Psoas muscle (tissue), 8 donors: Measurements from ENCODE around the gene LRRC34. TPM values are rescaled to one million over a fixed set of nuclear protein-coding genes. Genes with fewer than 3 reads are reported as not detected.

ENCODE experiments used
- ATAC-seq, 4 donors: fragments of 200-7000 bp; cut with Tn5 transposase; one replicate each; pipeline ENCODE4 v1.9.1; 2020; ENCODE audit warnings: moderate library complexity in 3 of 4, mild to moderate bottlenecking in 2 of 4
- DNase-seq, 2 donors: peaks; one replicate each; pipeline ENCODE4 v3.0.0-alpha.2; 2020
- H3K27ac ChIP-seq: fragments of 200-600 bp; one replicate; pipeline ENCODE4 v1.8.0; 2022
- H3K27me3 ChIP-seq, 3 donors: fragments of 200-600 bp in 1 of 3; one replicate each; pipeline versions ENCODE4 v1.6.1 to v1.8.0; 2013 to 2022; ENCODE audit warnings: low read length in 2 of 3, mild to moderate bottlenecking in 2 of 3, moderate library complexity in 1 of 3; ENCODE audit not compliant: insufficient read depth in 3 of 3
- H3K36me3 ChIP-seq, 2 donors: fragments of 200-600 bp in 1 of 2; one replicate each; pipeline versions ENCODE4 v1.6.1 to v1.8.0; 2013 to 2022; ENCODE audit warnings: low read depth in 1 of 2, mild to moderate bottlenecking in 1 of 2, moderate library complexity in 1 of 2; ENCODE audit not compliant: insufficient read depth in 1 of 2
- H3K4me1 ChIP-seq: fragments of 200-600 bp; one replicate; pipeline ENCODE4 v1.8.0; 2022
- H3K4me3 ChIP-seq: fragments of 200-600 bp; one replicate; pipeline ENCODE4 v1.8.0; 2022; ENCODE audit warnings: mild to moderate bottlenecking
- H3K9me3 ChIP-seq: fragments of 200-600 bp; one replicate; pipeline ENCODE4 v1.8.0; 2022
- WGBS, 3 donors: extraction: QIAGEN DNeasy Blood & Tissue Kit; methylation state at CpG; one replicate each; pipeline versions ENCODE4 v1.1.6 to v1.1.7; 2013; 5-methylcytosine and 5-hydroxymethylcytosine counted together
- intact Hi-C, 2 donors: fragments of 100-400 bp; cut with DNase I; formaldehyde crosslinking; loops; one replicate each; pipeline versions ENCODE4 v1.11.0 to v1.14.2; 2022
- polyA plus RNA-seq, 3 donors: library from polyadenylated mRNA; stranded (reverse); fragments of 200-250 nt; gene quantifications; one replicate each; pipeline ENCODE4 v1.2.3, GENCODE V29; 2013
- total RNA-seq, 4 donors: library from RNA; stranded (reverse); fragmentation: NEBNext Ultra II Directional in 2 of 4; extraction: Animal tissue kit (Norgen Biotek cat#: 25700) in 2 of 4; gene quantifications; one replicate each; pipeline versions ENCODE4 v1.2.1 to v1.2.4, GENCODE V29; 2021 to 2023
- TF ChIP-seq, protein P1 (sequence below): fragments of 200-600 bp; IDR thresholded peaks from one replicate; pipeline ENCODE4 v1.8.0; 2022; ENCODE audit warnings: antibody characterized with exemption
- donor health status: healthy with polysubstance abuse.
- donor health status: DM: no; HTN: no; CAD: no; lungs with moderate emphysema.
- donor health status: Bipolar disorder and iron deficiency.
- donor health status: healthy.
- donor health status: DM: yes; HTN: yes; CAD: no.
- donor health status: DM: no; HTN: no; CAD: no.
- donor health status: DM: no; HTN: no; CAD: no.
- donor health status: DM: yes; HTN: yes; CAD: no.

The LRRC34 gene
- total and polyA plus RNA-seq, 7 donors: 0.23 to 1.7 (median 0.40) TPM

GRCh38 chr3:169822091-169822490, 9.4 kb upstream of the LRRC34 start:
- TF ChIP-seq, protein P1, sequence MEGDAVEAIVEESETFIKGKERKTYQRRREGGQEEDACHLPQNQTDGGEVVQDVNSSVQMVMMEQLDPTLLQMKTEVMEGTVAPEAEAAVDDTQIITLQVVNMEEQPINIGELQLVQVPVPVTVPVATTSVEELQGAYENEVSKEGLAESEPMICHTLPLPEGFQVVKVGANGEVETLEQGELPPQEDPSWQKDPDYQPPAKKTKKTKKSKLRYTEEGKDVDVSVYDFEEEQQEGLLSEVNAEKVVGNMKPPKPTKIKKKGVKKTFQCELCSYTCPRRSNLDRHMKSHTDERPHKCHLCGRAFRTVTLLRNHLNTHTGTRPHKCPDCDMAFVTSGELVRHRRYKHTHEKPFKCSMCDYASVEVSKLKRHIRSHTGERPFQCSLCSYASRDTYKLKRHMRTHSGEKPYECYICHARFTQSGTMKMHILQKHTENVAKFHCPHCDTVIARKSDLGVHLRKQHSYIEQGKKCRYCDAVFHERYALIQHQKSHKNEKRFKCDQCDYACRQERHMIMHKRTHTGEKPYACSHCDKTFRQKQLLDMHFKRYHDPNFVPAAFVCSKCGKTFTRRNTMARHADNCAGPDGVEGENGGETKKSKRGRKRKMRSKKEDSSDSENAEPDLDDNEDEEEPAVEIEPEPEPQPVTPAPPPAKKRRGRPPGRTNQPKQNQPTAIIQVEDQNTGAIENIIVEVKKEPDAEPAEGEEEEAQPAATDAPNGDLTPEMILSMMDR: no peak
- Histone ChIP-seq H3K4me1 (no peaks in the 10 kb centered on the region), H3K36me3 (no peaks in the 10 kb centered on the region), H3K27me3 (peaks cover 1 to 9% (median 3%) of the 10 kb centered on the region in 3 donors), H3K9me3 (no peaks in the 10 kb centered on the region), H3K27ac (no peak overlapping the region), H3K4me3 (no peak overlapping the region)
- intact Hi-C loops: no loop called here
- ATAC-seq (no peak), DNase-seq (no peak)
- 86 to 92% (median 91%) methylated on average over 15 of the region's 15 CpGs for WGBS, 3 donors

GRCh38 chr3:169818316-169818715, 5.6 kb upstream of the LRRC34 start:
- no peak for ATAC-seq
- H3K4me3 ChIP-seq: no peak overlapping the region
- H3K36me3 ChIP-seq: no peaks in the 10 kb centered on the region
- TF ChIP-seq, protein P1: no peak
- peaks cover 1 to 18% (median 3%) of the 10 kb centered on the region in 3 donors for H3K27me3 ChIP-seq
- H3K9me3 ChIP-seq: peaks cover 3% of the 10 kb centered on the region
- H3K27ac ChIP-seq: no peak overlapping the region
- DNase-seq: no peak
- intact Hi-C loops: no loop called here
- 77 to 85% (median 82%) methylated on average over 2 of the region's 2 CpGs for WGBS, 3 donors
- H3K4me1 ChIP-seq: no peaks in the 10 kb centered on the region

DNA sequence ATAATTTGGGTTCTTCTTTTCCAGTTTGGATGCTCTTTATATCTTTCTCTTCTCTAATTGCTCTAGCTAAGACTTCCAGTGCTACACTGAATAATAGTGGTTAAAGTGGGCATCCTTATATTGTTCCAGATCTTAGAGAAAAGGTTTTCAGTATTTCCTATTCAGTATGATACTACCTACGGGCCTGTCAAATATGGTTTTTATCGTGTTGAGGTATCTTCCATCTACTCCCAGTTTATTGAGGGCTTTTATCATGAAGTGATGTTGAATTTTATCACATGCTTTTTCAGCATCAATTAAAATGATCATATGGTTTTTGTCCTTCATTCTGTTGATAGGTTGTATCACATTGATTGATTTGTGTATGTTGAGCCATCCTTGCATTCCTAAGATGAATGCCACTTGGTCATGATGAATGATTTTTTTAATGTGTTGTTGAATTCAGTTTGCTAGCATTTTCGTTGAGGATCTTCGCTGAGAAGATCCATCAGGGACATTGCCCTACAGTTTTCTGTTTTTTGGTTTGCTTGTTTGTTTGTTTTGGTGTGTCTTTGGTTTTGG, 3.0 kb upstream of the LRRC34 start:
- Histone ChIP-seq H3K4me1 (no peaks in the 10 kb centered on the region), H3K27ac (no peak overlapping the region), H3K4me3 (no peak overlapping the region), H3K27me3 (peaks cover 0 to 9% (median 3%) of the 10 kb centered on the region in 3 donors), H3K9me3 (peaks cover 3% of the 10 kb centered on the region), H3K36me3 (no peaks in the 10 kb centered on the region)
- WGBS, 3 donors: 92 to 95% (median 93%) methylated on average over 4 of the region's 4 CpGs
- TF ChIP-seq, protein P1: no peak
- ATAC-seq (no peak), DNase-seq (no peak)
- intact Hi-C loops: no loop called here

DNA sequence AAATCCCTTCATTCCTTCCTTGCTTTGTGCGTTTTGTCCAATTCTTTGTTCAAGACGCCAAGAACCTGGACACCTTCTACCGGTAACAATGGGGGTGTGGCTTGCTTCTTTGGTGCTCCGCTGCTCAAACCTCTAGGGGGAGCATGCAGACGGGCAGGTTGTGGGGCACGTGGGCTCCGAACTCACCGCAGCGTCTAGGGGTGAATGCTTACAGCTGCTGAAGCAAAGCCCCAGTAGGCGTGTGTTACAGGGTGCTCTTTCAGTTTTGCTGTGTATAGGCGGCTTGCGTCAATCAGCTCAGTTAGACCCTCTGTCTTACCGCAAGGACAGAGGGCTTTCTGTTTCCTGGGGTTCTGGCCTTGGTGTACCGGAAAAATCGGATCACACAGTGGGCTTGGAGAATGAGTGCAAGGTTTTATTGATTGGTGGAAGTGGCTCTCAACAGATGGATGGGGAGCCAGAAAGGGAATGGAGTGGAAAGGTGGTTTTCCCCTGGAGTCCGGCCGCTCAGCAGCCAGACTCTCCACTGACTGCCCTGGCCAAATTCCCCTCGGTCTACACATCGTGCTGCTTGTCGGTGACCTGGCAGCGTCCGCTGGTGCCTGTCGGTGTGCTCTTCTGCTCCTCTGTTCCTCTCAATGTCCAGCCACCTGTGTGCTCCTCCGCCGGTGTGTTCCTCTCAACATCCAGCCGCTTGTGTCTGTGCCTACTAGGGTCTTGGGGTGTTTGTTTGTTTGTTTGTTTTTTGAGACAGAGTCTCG, 1.2 kb upstream of the LRRC34 start:
- intact Hi-C loops: no loop called here
- no peaks in the 10 kb centered on the region for H3K4me1 ChIP-seq
- no peaks in the 10 kb centered on the region for H3K36me3 ChIP-seq
- H3K27ac ChIP-seq: no peak overlapping the region
- H3K27me3 ChIP-seq: peaks cover 0 to 9% (median 0%) of the 10 kb centered on the region in 3 donors
- ATAC-seq (peak in 1 of 4 donors; percentile 34), DNase-seq (no peak)
- H3K4me3 ChIP-seq: peak overlapping the region; percentile 75
- TF ChIP-seq, protein P1: no peak
- H3K9me3 ChIP-seq: peaks cover 3% of the 10 kb centered on the region
- 61 to 74% (median 68%) methylated on average over 27 of the region's 27 CpGs for WGBS, 3 donors
